SU-DHL-6 (cell line): ENCODE data around the gene HIPK2.

Source experiments
- H2AFZ ChIP-seq: fragments of 200-600 bp; sonication (generic); 2 replicates; pipeline ENCODE4 v1.6.1; 2014; ENCODE audit warnings: low read depth, mild to moderate bottlenecking, moderate library complexity, mixed read lengths, antibody characterized with exemption, low read length; ENCODE audit not compliant: severe bottlenecking
- H3F3A ChIP-seq: fragments of 200-600 bp; shearing (Covaris generic); 2 replicates; pipeline ENCODE4 v1.6.0; 2016; ENCODE audit warnings: antibody characterized with exemption, mild to moderate bottlenecking; ENCODE audit not compliant: insufficient read depth
- H3K27ac ChIP-seq: fragments of 200-600 bp; sonication (generic); 2 replicates; pipeline ENCODE4 v1.5.1; 2016; ENCODE audit warnings: low read depth, mild to moderate bottlenecking, low read length, moderate library complexity, mixed read lengths
- H3K27me3 ChIP-seq: fragments of 200-600 bp; sonication (generic), shearing (Covaris generic); 2 replicates; pipeline ENCODE4 v1.6.0; 2014; ENCODE audit warnings: mild to moderate bottlenecking, low read length
- H3K36me3 ChIP-seq: fragments of 200-600 bp; sonication (generic); 2 replicates; pipeline ENCODE4 v1.6.1; 2014; ENCODE audit warnings: mild to moderate bottlenecking, low read length, mixed read lengths
- H3K4me2 ChIP-seq: fragments of 300-600, 200-600 bp; shearing (Covaris generic), sonication (generic); 2 replicates; pipeline ENCODE4 v1.6.0; 2014; ENCODE audit warnings: low read length, low read depth, mild to moderate bottlenecking; ENCODE audit not compliant: poor library complexity, severe bottlenecking
- H3K4me3 ChIP-seq: fragments of 200-600 bp; sonication (generic); 2 replicates; pipeline ENCODE4 v1.5.1; 2014; ENCODE audit warnings: antibody characterized with exemption, low read length, mild to moderate bottlenecking, mixed read lengths; ENCODE audit not compliant: insufficient read depth, poor library complexity, severe bottlenecking
- H3K79me2 ChIP-seq: fragments of 200-600 bp; sonication (generic); 2 replicates; pipeline ENCODE4 v1.6.1; 2014; ENCODE audit warnings: mild to moderate bottlenecking, low read length, moderate library complexity; ENCODE audit not compliant: insufficient read depth
- H3K9ac ChIP-seq: fragments of 200-600 bp; sonication (generic); 2 replicates; pipeline ENCODE4 v1.7.0; 2014; ENCODE audit warnings: mild to moderate bottlenecking, low read length
- H3K9me2 ChIP-seq: fragments of 200-600 bp; sonication (generic); replicated peaks from 2 replicates; pipeline ENCODE4 v1.6.1; 2014; ENCODE audit warnings: low read length; ENCODE audit not compliant: insufficient read depth
- H3K9me3 ChIP-seq: fragments of 200-600 bp; sonication (generic); 2 replicates; pipeline ENCODE4 v1.6.1; 2014; ENCODE audit warnings: low read length, mixed read lengths; ENCODE audit not compliant: insufficient read depth
- H4K20me1 ChIP-seq: fragments of 200-600 bp; sonication (generic); 2 replicates; pipeline ENCODE4 v1.6.1; 2014; ENCODE audit warnings: low read depth, mild to moderate bottlenecking, antibody characterized with exemption, low read length, moderate library complexity, mixed read lengths
- CTCF ChIP-seq: fragments of 200-600 bp; sonication (generic); IDR thresholded peaks from one replicate; pipeline ENCODE4 v1.5.1; 2017; ENCODE audit warnings: antibody characterized with exemption, mild to moderate bottlenecking, low read length, moderate library complexity; ENCODE audit not compliant: insufficient read depth, poor library complexity, severe bottlenecking
- EZH2phosphoT487 ChIP-seq: fragments of 200-600 bp; sonication (generic), shearing (Covaris generic); conservative IDR thresholded peaks from 2 replicates; pipeline ENCODE4 v1.6.1; 2018; ENCODE audit warnings: mild to moderate bottlenecking, antibody characterized with exemption, low read length, moderate library complexity, mixed read lengths

Gene HIPK2

GRCh38 chr7:139639563-139639962 is 138.2 kb downstream of the HIPK2 start:
- Histone ChIP-seq H3K4me3 (no peak overlapping the region), H3K4me2 (no peak overlapping the region), H3K36me3 (no peaks in the 10 kb centered on the region), H3K9ac (no peak overlapping the region), H3K27me3 (no peaks in the 10 kb centered on the region), H3K9me3 (no peaks in the 10 kb centered on the region), H4K20me1 (no peaks in the 10 kb centered on the region), H3F3A (no peaks in the 10 kb centered on the region), H2AFZ (no peak overlapping the region), H3K79me2 (no peaks in the 10 kb centered on the region), H3K9me2 (no peaks in the 10 kb centered on the region), H3K27ac (no peak overlapping the region)
- no peak for TF ChIP-seq EZH2phosphoT487
- TF ChIP-seq CTCF, result no peak

GRCh38 chr7:139635526-139636302 is 142.1 kb downstream of the HIPK2 start:
- Histone ChIP-seq H3K27ac (no peak overlapping the region), H2AFZ (no peak overlapping the region), H3K4me2 (no peak overlapping the region), H3K27me3 (no peaks in the 10 kb centered on the region), H3F3A (no peaks in the 10 kb centered on the region), H3K4me3 (no peak overlapping the region), H3K9me3 (no peaks in the 10 kb centered on the region), H4K20me1 (no peaks in the 10 kb centered on the region), H3K36me3 (no peaks in the 10 kb centered on the region), H3K79me2 (no peaks in the 10 kb centered on the region), H3K9ac (no peak overlapping the region), H3K9me2 (no peaks in the 10 kb centered on the region; the same call in 1 of the 2 replicates)
- TF ChIP-seq CTCF (no peak), EZH2phosphoT487 (no peak)

GRCh38 chr7:139634087-139634486 is 143.7 kb downstream of the HIPK2 start:
- no peak overlapping the region for H3K9ac ChIP-seq
- no peak overlapping the region for H3K4me2 ChIP-seq
- H2AFZ ChIP-seq, result no peak overlapping the region
- no peaks in the 10 kb centered on the region; the same call in 1 of the 2 replicates for H3K9me2 ChIP-seq
- no peaks in the 10 kb centered on the region for H3K9me3 ChIP-seq
- H4K20me1 ChIP-seq, result no peaks in the 10 kb centered on the region
- H3K4me3 ChIP-seq, result no peak overlapping the region
- H3K27ac ChIP-seq, result no peak overlapping the region
- no peaks in the 10 kb centered on the region for H3F3A ChIP-seq
- H3K79me2 ChIP-seq, result no peaks in the 10 kb centered on the region
- H3K27me3 ChIP-seq, result no peaks in the 10 kb centered on the region
- H3K36me3 ChIP-seq, result no peaks in the 10 kb centered on the region
- no peak for TF ChIP-seq CTCF
